Effector memory CD4-positive, alpha-beta T cell (primary cell): ENCODE measurements around the gene EFCAB13.

ENCODE experiments used
- DNase-seq, 3 donors: peaks; one replicate each; pipeline ENCODE4 v3.0.0-alpha.2; 2020
- H3K27ac ChIP-seq: 2 replicates; pipeline ENCODE4 v1.7.0; 2013; ENCODE audit warnings: mild to moderate bottlenecking, low read length, moderate library complexity; ENCODE audit not compliant: insufficient read depth, poor library complexity, severe bottlenecking
- H3K27me3 ChIP-seq: replicated peaks from 2 replicates; pipeline ENCODE4 v1.7.0; 2013; ENCODE audit warnings: mild to moderate bottlenecking, low read length; ENCODE audit not compliant: insufficient read depth, control insufficient read depth, poor library complexity, severe bottlenecking
- H3K36me3 ChIP-seq: 2 replicates; pipeline ENCODE4 v1.7.0; 2013; ENCODE audit warnings: mild to moderate bottlenecking, low read length, moderate library complexity; ENCODE audit not compliant: control insufficient read depth, insufficient read depth
- H3K4me1 ChIP-seq: 2 replicates; pipeline ENCODE4 v1.7.0; 2013; ENCODE audit warnings: low read length, mild to moderate bottlenecking; ENCODE audit not compliant: control insufficient read depth, insufficient read depth, poor library complexity, severe bottlenecking
- H3K4me3 ChIP-seq: 2 replicates; pipeline ENCODE4 v1.7.0; 2013; ENCODE audit warnings: low read length, low read depth, mild to moderate bottlenecking; ENCODE audit not compliant: insufficient read depth, poor library complexity, severe bottlenecking
- H3K9me3 ChIP-seq: 2 replicates; pipeline ENCODE4 v1.7.0; 2013; ENCODE audit warnings: mild to moderate bottlenecking, low read length, moderate library complexity; ENCODE audit not compliant: control insufficient read depth

Gene EFCAB13

DNA sequence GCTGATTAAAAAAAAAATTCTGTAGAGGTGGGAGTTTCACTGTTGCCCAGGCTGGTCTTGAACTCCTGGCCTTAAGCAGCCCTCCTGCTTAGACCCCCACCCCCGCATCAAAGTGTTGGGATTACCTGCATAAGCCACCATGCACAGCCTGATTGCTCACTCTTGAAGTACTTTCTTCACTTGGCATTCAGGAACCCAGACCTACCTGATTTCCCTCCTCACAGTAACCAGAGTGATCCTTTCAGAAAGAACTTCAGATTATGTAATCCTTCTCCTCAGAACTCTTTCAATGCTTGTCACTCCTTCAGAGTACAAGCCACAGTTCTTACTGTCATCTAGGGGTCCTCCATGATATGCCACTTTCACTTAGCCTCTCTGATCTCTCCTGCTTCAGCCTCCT lies 1.4 kb downstream of the EFCAB13 start:
- Histone ChIP-seq H3K4me1 (peaks cover 5% of the 10 kb centered on the region), H3K4me3 (no peak overlapping the region), H3K27me3 (no peaks in the 10 kb centered on the region), H3K36me3 (no peaks in the 10 kb centered on the region), H3K27ac (no peak overlapping the region), H3K9me3 (no peaks in the 10 kb centered on the region)
- DNase-seq, result no peak

DNA sequence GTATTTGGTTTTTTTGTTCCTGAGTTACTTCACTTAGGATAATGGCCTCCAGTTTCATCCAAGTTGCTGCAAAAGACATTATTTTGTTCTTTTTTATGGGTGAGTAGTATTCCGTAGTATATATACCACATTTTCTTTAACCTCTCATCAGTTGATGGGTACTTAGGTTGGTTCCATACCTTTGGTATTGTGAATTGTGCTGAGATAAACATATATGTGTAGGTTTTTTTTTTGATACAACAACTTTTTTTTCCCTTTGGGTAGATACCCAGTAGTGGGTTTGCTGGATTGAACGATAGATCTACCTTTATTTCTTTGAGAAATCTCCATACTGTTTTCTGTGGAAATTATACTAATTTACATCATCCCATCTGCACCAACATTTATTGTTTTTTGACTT lies 6.8 kb downstream of the EFCAB13 start:
- no peak for DNase-seq
- H3K4me3 ChIP-seq, result no peak overlapping the region
- no peaks in the 10 kb centered on the region for H3K9me3 ChIP-seq
- H3K27me3 ChIP-seq, result no peaks in the 10 kb centered on the region
- H3K36me3 ChIP-seq, result peaks cover 5% of the 10 kb centered on the region
- H3K4me1 ChIP-seq, result no peaks in the 10 kb centered on the region
- H3K27ac ChIP-seq, result no peak overlapping the region

DNA sequence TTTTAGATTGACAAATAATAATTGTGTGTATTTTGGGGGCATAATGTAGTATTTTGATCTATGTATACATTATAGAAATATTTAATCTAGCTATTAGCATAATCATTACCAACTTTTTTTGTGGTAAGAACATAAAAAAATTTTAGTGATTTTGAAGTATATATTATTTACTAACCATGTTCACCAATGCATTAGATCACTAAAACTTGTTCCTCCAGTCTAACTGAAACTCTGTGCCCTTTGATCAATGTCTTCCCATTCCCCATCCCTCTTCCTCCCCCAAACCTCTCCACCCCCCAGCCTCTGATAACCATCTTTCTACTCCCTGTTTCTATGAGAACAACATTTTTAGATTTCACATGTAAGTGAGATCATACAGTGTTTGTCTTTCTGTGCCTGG lies 8.5 kb downstream of the EFCAB13 start:
- Histone ChIP-seq H3K36me3 (peaks cover 5% of the 10 kb centered on the region), H3K27me3 (no peaks in the 10 kb centered on the region), H3K4me1 (no peaks in the 10 kb centered on the region), H3K4me3 (no peak overlapping the region), H3K9me3 (no peaks in the 10 kb centered on the region), H3K27ac (no peak overlapping the region)
- no peak for DNase-seq

DNA sequence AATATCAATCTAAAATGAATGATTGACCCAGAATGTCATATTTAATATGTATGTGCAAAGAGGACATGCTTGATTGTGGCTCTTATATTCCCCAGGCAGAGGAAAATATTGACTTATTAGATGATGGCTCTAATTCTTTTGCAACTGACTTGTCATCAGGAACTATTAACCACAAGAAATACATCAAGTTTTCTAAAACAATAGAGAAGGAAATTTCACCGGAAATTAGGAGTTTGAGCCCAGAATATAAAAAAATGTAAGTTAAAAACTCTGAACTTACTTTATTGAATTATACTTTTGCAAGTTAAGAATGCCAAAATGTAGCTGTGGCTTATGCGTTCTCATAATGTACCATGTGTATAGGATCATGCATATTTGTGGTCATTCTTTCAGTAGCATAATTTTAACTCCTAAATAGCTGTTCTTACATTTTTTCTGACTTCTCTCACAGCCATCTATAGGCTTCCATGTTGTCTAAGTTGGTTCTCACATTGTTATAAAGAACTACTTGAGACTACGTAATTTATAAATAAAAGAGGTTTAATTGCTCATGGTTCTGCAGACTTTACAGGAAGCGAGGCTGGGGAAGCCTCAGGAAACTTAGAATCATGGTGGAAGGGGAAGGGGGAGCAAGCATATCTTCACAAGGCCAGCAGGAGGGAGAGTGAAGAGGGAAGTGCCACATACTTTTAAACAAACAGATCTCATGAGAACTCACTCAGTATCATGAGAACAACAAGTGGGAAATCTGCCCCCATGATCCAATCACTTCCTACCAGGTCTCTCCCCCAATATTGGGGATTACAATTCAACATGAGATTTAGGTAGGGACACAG lies 11.6 kb downstream of the EFCAB13 start:
- H3K36me3 ChIP-seq, result peaks cover 5% of the 10 kb centered on the region
- no peaks in the 10 kb centered on the region for H3K4me1 ChIP-seq
- H3K9me3 ChIP-seq, result no peaks in the 10 kb centered on the region
- H3K27me3 ChIP-seq, result no peaks in the 10 kb centered on the region
- no peak for DNase-seq
- no peak overlapping the region for H3K4me3 ChIP-seq
- no peak overlapping the region for H3K27ac ChIP-seq

DNA sequence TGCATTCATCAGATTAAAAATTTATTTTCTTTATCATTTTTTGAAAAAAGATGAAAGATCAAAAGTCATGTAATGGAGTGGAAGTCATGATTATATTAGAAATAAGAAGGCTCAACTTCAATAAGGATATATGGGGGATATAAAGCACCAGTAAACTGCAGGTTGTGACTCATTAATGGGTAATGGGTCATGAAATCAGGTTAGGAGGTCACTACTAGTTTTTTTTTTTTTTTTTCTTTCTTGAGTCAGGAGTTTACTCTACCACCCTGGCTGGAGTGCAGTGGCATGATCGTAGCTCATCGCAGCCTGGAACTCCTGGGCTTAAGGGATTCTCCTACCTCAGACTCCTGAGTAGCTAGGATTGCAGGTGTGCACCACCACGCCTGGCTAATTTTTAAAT lies 14.3 kb downstream of the EFCAB13 start:
- H3K27ac ChIP-seq, result no peak overlapping the region
- no peak overlapping the region for H3K4me3 ChIP-seq
- no peaks in the 10 kb centered on the region for H3K4me1 ChIP-seq
- peaks cover 5% of the 10 kb centered on the region for H3K36me3 ChIP-seq
- no peaks in the 10 kb centered on the region for H3K27me3 ChIP-seq
- no peaks in the 10 kb centered on the region for H3K9me3 ChIP-seq
- no peak for DNase-seq

DNA sequence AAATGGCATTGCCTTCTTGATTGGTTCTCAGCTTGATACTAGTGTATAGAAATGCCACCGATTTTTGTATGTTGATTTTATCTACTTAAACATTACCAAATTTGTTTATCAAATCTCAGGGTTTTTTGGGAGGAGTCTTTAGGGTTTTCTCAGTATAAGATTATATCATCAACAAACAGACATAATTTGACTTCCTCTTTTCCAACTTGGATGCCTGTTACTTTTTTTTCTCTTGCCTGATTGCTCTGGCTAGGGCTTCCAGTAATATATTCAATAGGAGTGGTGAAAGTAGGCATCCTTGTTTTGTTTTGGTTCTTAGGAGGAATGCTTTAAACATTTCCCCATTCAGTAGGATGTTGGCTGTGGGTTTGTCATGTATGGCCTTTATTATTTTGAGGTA lies 29.1 kb downstream of the EFCAB13 start:
- DNase-seq, result no peak
- Histone ChIP-seq H3K4me1 (no peaks in the 10 kb centered on the region), H3K27ac (no peak overlapping the region), H3K4me3 (no peak overlapping the region), H3K36me3 (no peaks in the 10 kb centered on the region), H3K9me3 (no peaks in the 10 kb centered on the region), H3K27me3 (no peaks in the 10 kb centered on the region)

DNA sequence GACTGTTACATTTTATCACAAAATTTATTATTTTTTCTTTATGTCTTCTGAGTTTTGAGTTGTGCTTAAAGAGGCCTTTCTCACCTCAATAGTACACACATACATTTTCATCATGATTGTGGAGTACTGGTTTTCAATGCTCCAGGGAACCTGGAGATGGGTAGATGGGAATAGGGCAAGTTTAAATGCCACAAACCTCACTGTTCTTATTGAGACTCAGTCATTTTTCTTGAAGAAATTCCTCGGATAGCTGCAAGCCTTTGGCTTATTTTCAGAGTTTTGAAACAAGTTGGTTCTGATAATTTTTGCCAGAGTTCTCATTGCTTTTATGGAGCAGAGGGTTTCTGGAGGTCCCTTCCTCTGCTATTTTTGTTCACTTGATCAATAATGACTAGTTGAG lies 34.9 kb downstream of the EFCAB13 start:
- Histone ChIP-seq H3K27ac (no peak overlapping the region), H3K4me3 (no peak overlapping the region), H3K27me3 (no peaks in the 10 kb centered on the region), H3K9me3 (no peaks in the 10 kb centered on the region), H3K4me1 (no peaks in the 10 kb centered on the region), H3K36me3 (no peaks in the 10 kb centered on the region)
- DNase-seq, result no peak

DNA sequence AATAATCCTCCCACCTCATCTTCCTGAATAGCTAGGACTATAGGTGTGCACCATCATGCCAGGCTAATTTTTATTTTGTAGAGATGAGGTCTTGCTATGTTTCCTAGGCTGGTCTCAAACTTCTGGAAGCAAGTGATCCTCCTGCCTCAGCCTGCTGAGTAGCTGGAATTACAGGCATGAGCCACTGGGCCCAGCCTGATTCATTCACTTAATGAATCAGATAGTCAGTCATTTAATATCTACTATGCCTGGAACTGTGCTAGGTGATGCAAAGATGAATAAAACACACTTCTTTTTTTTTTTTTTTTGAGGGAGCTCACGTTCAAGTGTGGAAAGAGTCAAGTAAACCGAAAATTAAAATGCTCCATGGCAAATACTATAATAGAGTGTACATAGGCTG lies 39.4 kb downstream of the EFCAB13 start:
- DNase-seq, result no peak
- Histone ChIP-seq H3K27ac (no peak overlapping the region), H3K27me3 (no peaks in the 10 kb centered on the region), H3K36me3 (no peaks in the 10 kb centered on the region), H3K4me1 (no peaks in the 10 kb centered on the region), H3K4me3 (no peak overlapping the region), H3K9me3 (no peaks in the 10 kb centered on the region)

DNA sequence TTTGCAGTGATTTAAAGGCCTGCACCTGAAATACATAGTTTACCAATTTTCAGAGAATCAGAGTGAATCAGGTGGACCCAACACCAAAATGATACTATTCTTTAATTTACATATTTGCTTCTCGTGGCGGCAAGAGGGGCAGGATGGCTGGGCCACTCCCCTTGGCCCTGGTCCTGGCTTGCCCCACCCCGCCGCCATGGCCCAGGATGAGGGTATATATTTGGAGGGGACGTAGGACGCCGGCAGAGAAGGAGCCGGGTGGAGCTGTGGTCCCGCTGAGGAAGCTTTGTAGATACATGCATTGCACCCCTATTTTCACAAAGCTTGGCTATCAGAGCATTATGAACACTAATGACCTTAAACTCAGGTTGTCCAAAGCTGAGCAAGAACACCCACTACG lies 43.5 kb downstream of the EFCAB13 start:
- H3K4me3 ChIP-seq, result no peak overlapping the region
- H3K27me3 ChIP-seq, result no peaks in the 10 kb centered on the region
- no peaks in the 10 kb centered on the region for H3K9me3 ChIP-seq
- H3K27ac ChIP-seq, result no peak overlapping the region
- no peak for DNase-seq
- H3K36me3 ChIP-seq, result no peaks in the 10 kb centered on the region
- no peaks in the 10 kb centered on the region for H3K4me1 ChIP-seq

DNA sequence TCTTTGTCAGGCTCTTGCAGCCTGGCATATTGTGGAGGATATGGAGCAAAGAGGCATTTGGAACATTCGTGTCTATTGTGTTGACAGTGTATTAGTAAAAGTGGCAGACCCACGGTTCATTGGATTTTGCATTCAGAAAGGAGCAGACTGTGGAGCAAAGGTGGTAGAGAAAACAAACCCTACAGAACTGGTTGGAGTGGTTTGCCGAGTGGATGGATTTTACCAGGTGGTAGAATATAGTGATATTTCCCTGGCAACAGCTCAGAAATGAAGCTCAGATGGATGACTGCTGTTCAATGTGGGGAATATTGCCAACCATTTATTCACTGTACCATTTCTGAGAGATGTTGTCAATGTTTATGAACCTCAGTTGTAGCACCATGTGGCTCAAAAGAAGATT lies 44.5 kb downstream of the EFCAB13 start:
- Histone ChIP-seq H3K4me3 (no peak overlapping the region), H3K36me3 (no peaks in the 10 kb centered on the region), H3K27me3 (no peaks in the 10 kb centered on the region), H3K27ac (no peak overlapping the region), H3K9me3 (no peaks in the 10 kb centered on the region), H3K4me1 (no peaks in the 10 kb centered on the region)
- no peak for DNase-seq
